ENCODE measurements around the gene EGFR.

EGFR gene

DNA sequence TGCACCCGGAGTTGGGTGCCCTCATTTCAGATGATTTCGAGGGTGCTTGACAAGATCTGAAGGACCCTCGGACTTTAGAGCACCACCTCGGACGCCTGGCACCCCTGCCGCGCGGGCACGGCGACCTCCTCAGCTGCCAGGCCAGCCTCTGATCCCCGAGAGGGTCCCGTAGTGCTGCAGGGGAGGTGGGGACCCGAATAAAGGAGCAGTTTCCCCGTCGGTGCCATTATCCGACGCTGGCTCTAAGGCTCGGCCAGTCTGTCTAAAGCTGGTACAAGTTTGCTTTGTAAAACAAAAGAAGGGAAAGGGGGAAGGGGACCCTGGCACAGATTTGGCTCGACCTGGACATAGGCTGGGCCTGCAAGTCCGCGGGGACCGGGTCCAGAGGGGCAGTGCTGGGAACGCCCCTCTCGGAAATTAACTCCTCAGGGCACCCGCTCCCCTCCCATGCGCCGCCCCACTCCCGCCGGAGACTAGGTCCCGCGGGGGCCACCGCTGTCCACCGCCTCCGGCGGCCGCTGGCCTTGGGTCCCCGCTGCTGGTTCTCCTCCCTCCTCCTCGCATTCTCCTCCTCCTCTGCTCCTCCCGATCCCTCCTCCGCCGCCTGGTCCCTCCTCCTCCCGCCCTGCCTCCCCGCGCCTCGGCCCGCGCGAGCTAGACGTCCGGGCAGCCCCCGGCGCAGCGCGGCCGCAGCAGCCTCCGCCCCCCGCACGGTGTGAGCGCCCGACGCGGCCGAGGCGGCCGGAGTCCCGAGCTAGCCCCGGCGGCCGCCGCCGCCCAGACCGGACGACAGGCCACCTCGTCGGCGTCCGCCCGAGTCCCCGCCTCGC lies at the start of gene EGFR:
TSS of gene EGFR (plus strand) at position 657 of the 830 bp plus-strand sequence. CDS start 261 bp downstream, outside the sequence.
- no peak within 1 kb of the TSS for H3K4me2 ChIP-seq (ENCODE audit: low read length)
- H3K4me1 ChIP-seq (ENCODE audit: control insufficient read depth, low read length), result no peaks in the 10 kb centered on the region
- no peak within 1 kb of the TSS for H3K27ac ChIP-seq (ENCODE audit: low read depth, low read length)
- peaks cover 10% of the 10 kb centered on the region for H3K27me3 ChIP-seq (ENCODE audit: control insufficient read depth, low read length)
- TF ChIP-seq, protein P1, sequence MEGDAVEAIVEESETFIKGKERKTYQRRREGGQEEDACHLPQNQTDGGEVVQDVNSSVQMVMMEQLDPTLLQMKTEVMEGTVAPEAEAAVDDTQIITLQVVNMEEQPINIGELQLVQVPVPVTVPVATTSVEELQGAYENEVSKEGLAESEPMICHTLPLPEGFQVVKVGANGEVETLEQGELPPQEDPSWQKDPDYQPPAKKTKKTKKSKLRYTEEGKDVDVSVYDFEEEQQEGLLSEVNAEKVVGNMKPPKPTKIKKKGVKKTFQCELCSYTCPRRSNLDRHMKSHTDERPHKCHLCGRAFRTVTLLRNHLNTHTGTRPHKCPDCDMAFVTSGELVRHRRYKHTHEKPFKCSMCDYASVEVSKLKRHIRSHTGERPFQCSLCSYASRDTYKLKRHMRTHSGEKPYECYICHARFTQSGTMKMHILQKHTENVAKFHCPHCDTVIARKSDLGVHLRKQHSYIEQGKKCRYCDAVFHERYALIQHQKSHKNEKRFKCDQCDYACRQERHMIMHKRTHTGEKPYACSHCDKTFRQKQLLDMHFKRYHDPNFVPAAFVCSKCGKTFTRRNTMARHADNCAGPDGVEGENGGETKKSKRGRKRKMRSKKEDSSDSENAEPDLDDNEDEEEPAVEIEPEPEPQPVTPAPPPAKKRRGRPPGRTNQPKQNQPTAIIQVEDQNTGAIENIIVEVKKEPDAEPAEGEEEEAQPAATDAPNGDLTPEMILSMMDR (IDR thresholded peaks at IDR 0.05; ENCODE audit: low read depth, low read length, poor library complexity, severe bottlenecking), result no peak
- TF ChIP-seq EZH2phosphoT487 (IDR thresholded peaks at IDR 0.05; ENCODE audit: borderline replicate concordance, low read length), result no peak
- no peaks in the 10 kb centered on the region for H3F3A ChIP-seq (ENCODE audit: control insufficient read depth, insufficient read depth)
- no peaks in the 10 kb centered on the region for H4K20me1 ChIP-seq (ENCODE audit: control insufficient read depth, insufficient read depth, low read depth, low read length)
- no peaks in the 10 kb centered on the region for H3K79me2 ChIP-seq (ENCODE audit: control insufficient read depth, low read length)
- no peaks in the 10 kb centered on the region for H3K9me2 ChIP-seq (replicated peaks; ENCODE audit: control insufficient read depth, low read length)
- no peaks in the 10 kb centered on the region for H3K36me3 ChIP-seq (ENCODE audit: control insufficient read depth, low read length)
- H3K9me3 ChIP-seq (ENCODE audit: control insufficient read depth, insufficient read depth, low read length), result peaks cover 19% of the 10 kb centered on the region; the same call in 1 of the 2 replicates
- no peak within 1 kb of the TSS for H3K4me3 ChIP-seq (ENCODE audit: low read length)

DNA sequence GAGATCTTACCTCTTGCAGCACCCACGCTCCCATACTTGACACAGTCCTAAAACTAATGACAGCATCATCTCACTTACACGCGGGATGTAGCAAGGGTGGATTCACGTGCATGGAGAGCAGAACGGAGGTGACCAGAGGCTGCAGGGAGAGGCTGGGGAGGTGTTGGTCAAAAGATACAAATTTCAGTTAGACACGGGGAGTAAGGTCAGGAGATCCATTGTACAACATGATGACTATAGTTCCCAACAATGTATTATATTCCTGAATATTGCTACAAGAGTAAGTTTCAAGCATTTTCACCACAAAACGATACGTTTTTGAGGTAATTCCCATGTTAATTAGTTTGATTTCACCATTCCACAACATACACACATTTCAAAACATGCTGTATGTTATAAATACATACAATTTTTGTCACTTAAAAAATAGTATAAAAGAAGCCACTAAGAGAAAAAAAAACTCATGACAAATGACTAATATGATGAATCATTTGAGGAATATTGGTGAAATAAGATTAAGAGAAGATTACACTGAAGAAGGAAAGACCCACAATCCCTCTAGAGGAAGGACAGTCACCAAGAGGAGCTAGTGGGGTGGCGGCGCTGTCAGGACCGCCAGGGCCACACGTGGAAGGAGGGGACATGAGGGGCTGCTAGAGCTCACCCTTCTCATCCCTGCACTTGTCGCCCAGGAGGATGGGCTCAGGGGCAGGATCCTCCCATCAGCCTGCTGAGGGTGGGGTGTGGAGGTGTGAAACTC lies 49.4 kb upstream of the EGFR start:
- H3K27me3 ChIP-seq (ENCODE audit: control insufficient read depth, low read length), result no peaks in the 10 kb centered on the region
- H3K27ac ChIP-seq (ENCODE audit: low read depth, low read length), result no peak overlapping the region
- no peaks in the 10 kb centered on the region for H3K79me2 ChIP-seq (ENCODE audit: control insufficient read depth, low read length)
- H3F3A ChIP-seq (ENCODE audit: control insufficient read depth, insufficient read depth), result no peaks in the 10 kb centered on the region
- H3K4me3 ChIP-seq (ENCODE audit: low read length), result no peak overlapping the region
- H4K20me1 ChIP-seq (ENCODE audit: control insufficient read depth, insufficient read depth, low read depth, low read length), result no peaks in the 10 kb centered on the region
- TF ChIP-seq EZH2phosphoT487 (IDR thresholded peaks at IDR 0.05; ENCODE audit: borderline replicate concordance, low read length), result no peak
- TF ChIP-seq, protein P1 (IDR thresholded peaks at IDR 0.05; ENCODE audit: low read depth, low read length, poor library complexity, severe bottlenecking), result no peak
- H3K4me1 ChIP-seq (ENCODE audit: control insufficient read depth, low read length), result no peaks in the 10 kb centered on the region
- H3K4me2 ChIP-seq (ENCODE audit: low read length), result no peak overlapping the region
- no peaks in the 10 kb centered on the region; the same call in 1 of the 2 replicates for H3K9me2 ChIP-seq (replicated peaks; ENCODE audit: control insufficient read depth, low read length)
- H3K36me3 ChIP-seq (ENCODE audit: control insufficient read depth, low read length), result no peaks in the 10 kb centered on the region
- H3K9me3 ChIP-seq (ENCODE audit: control insufficient read depth, insufficient read depth, low read length), result peaks cover 13% of the 10 kb centered on the region; the same call in 1 of the 2 replicates

DNA sequence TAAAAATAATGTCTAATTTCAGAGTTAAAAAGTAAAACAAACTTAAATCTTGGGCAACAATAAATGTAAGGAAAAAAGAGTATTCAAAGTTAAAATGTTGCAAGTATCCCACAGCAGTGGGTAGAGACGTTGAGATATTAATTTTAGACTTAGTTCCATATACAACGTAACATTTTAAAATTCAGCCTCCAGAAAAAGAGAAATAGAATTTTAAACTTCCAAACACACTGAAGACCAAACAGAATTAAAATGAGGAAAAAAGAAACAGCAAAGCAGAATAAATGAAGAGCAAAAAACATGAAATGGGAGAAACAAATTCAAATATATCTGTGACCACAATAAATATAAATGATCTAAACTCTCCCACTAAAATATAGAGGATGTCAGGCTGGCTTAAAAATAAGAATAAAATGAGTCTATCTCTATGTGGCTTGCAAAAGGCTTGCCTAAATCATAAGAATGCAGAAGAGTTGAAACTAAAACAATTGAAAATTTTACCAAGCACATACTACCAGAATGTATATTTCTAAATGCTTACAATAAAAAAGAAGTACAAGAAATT lies 46.0 kb upstream of the EGFR start:
- no peaks in the 10 kb centered on the region for H4K20me1 ChIP-seq (ENCODE audit: control insufficient read depth, insufficient read depth, low read depth, low read length)
- H3K27ac ChIP-seq (ENCODE audit: low read depth, low read length), result no peak overlapping the region
- H3K4me1 ChIP-seq (ENCODE audit: control insufficient read depth, low read length), result no peaks in the 10 kb centered on the region
- H3K4me2 ChIP-seq (ENCODE audit: low read length), result no peak overlapping the region
- H3K9me3 ChIP-seq (ENCODE audit: control insufficient read depth, insufficient read depth, low read length), result peaks cover 13% of the 10 kb centered on the region
- H3F3A ChIP-seq (ENCODE audit: control insufficient read depth, insufficient read depth), result no peaks in the 10 kb centered on the region
- no peaks in the 10 kb centered on the region for H3K27me3 ChIP-seq (ENCODE audit: control insufficient read depth, low read length)
- no peaks in the 10 kb centered on the region for H3K9me2 ChIP-seq (replicated peaks; ENCODE audit: control insufficient read depth, low read length)
- no peaks in the 10 kb centered on the region for H3K79me2 ChIP-seq (ENCODE audit: control insufficient read depth, low read length)
- no peak overlapping the region for H3K4me3 ChIP-seq (ENCODE audit: low read length)
- TF ChIP-seq EZH2phosphoT487 (IDR thresholded peaks at IDR 0.05; ENCODE audit: borderline replicate concordance, low read length), result no peak
- TF ChIP-seq, protein P1 (IDR thresholded peaks at IDR 0.05; ENCODE audit: low read depth, low read length, poor library complexity, severe bottlenecking), result no peak
- H3K36me3 ChIP-seq (ENCODE audit: control insufficient read depth, low read length), result no peaks in the 10 kb centered on the region
